ENCODE results near the gene SH2B3.
A peak's percentile ranks its signal among the peaks of the same experiment; 100 is the strongest.
"Not testable (repeated sequence)": the region's sequence is repeated elsewhere in the genome, so short reads cannot be mapped to it uniquely, and the experiment has no call there.

Gene SH2B3

GRCh38 chr12:111405859-111406473, at the start of gene SH2B3:
TSS of gene SH2B3 (plus strand) at chr12:111405923. CDS start at chr12:111418146, 12,223 bp downstream.
- DNase-seq (ENCODE audit: low read depth in 3 of 3): peak in 2 of 3 donors; percentile 52 to 62

- peak; percentile 36 to 61 (median 38) for DNase-seq (ENCODE audit: low read depth in 3 of 3)
These were observed 46.4 kb upstream of the SH2B3 start for GRCh38 chr12:111359231-111359913.

- DNase-seq (ENCODE audit: low read depth in 3 of 3): no peak
These were observed 45.8 kb upstream of the SH2B3 start for GRCh38 chr12:111359914-111360276.

GRCh38 chr12:111360325-111360930, 45.3 kb upstream of the SH2B3 start:
- DNase-seq (ENCODE audit: low read depth in 3 of 3): no peak

- DNase-seq (ENCODE audit: low read depth in 3 of 3): no peak
These were observed 44.5 kb upstream of the SH2B3 start for GRCh38 chr12:111361073-111361716.

GRCh38 chr12:111361717-111362576, 43.8 kb upstream of the SH2B3 start:
- DNase-seq (ENCODE audit: low read depth in 3 of 3): no peak

GRCh38 chr12:111362687-111363475, 42.8 kb upstream of the SH2B3 start:
- no peak for DNase-seq (ENCODE audit: low read depth in 3 of 3)

- DNase-seq (ENCODE audit: low read depth in 3 of 3): no peak
These were observed 42.1 kb upstream of the SH2B3 start for GRCh38 chr12:111363578-111363977.

GRCh38 chr12:111366075-111366474, 39.6 kb upstream of the SH2B3 start:
- DNase-seq (ENCODE audit: low read depth in 3 of 3): no peak

GRCh38 chr12:111366583-111366982, 39.1 kb upstream of the SH2B3 start:
- no peak for DNase-seq (ENCODE audit: low read depth in 3 of 3)

GRCh38 chr12:111367661-111368221, 38.0 kb upstream of the SH2B3 start:
- no peak for DNase-seq (ENCODE audit: low read depth in 3 of 3)

GRCh38 chr12:111368291-111368787, 37.4 kb upstream of the SH2B3 start:
- no peak for DNase-seq (ENCODE audit: low read depth in 3 of 3)

- DNase-seq (ENCODE audit: low read depth in 3 of 3): peak; percentile 48 to 88 (median 69)
These were observed 36.8 kb upstream of the SH2B3 start, which contains the start of gene PHETA1 for GRCh38 chr12:111368788-111369495. TSS of gene PHETA1 (minus strand) at chr12:111369095. CDS start at chr12:111363427, 5,668 bp downstream.

GRCh38 chr12:111369496-111370220, 36.1 kb upstream of the SH2B3 start:
- no peak for DNase-seq (ENCODE audit: low read depth in 3 of 3)

GRCh38 chr12:111373231-111373630, 32.5 kb upstream of the SH2B3 start:
- not testable (repeated sequence) for DNase-seq (ENCODE audit: low read depth in 3 of 3)

GRCh38 chr12:111377440-111377839, 28.3 kb upstream of the SH2B3 start:
- DNase-seq (ENCODE audit: low read depth in 3 of 3): no peak

- DNase-seq (ENCODE audit: low read depth in 3 of 3): no peak
These were observed 25.7 kb upstream of the SH2B3 start for GRCh38 chr12:111379942-111380554.

GRCh38 chr12:111384596-111384995, 21.1 kb upstream of the SH2B3 start:
- no peak for DNase-seq (ENCODE audit: low read depth in 3 of 3)

Data from stimulated activated CD4-positive, alpha-beta T cell treated with anti-CD3 and anti-CD28 coated beads, TNF-alpha, amount 100 ng/mL, for 48 hours (primary cell).